ENCODE measurements around the gene OR10G3.

Gene OR10G3

GRCh38 chr14:21527318-21527679 is 52.6 kb downstream of the OR10G3 start:
- H4K12ac ChIP-seq (ENCODE audit: low read depth, low read length), result no peak overlapping the region
- H2AFZ ChIP-seq (ENCODE audit: insufficient read depth, low read length, poor library complexity), result no peak overlapping the region
- no peak overlapping the region for H3K27ac ChIP-seq (ENCODE audit: low read depth, low read length)
- H2BK5ac ChIP-seq (ENCODE audit: low read depth, low read length, poor library complexity), result no peak overlapping the region
- H3K79me2 ChIP-seq (ENCODE audit: control insufficient read depth, insufficient read depth, low read length, poor library complexity), result peaks cover 1% of the 10 kb centered on the region
- no peak overlapping the region for H3K18ac ChIP-seq (ENCODE audit: low read length)
- H3K4ac ChIP-seq (ENCODE audit: low read depth, low read length), result no peak overlapping the region
- H3K4me3 ChIP-seq (ENCODE audit: low read depth, low read length), result no peak overlapping the region
- H3K36me3 ChIP-seq (ENCODE audit: control insufficient read depth in 1 of 2, insufficient read depth in 2 of 2, low read length in 2 of 2), result peaks cover 4 to 8% of the 10 kb centered on the region in 2 experiments
- H4K8ac ChIP-seq (ENCODE audit: low read depth, low read length), result no peak overlapping the region
- peaks cover 1% of the 10 kb centered on the region for H3K9me3 ChIP-seq (ENCODE audit: insufficient read depth, low read depth, low read length)
- no peak overlapping the region for H2BK12ac ChIP-seq (ENCODE audit: low read length)
- H4K91ac ChIP-seq (ENCODE audit: low read depth, low read length), result no peak overlapping the region
- WGBS (ENCODE audit: extremely low coverage, insufficient coverage, insufficient read length), result no CpG with 5 or more reads among the region's 1 CpG
- DNase-seq, result no peak
- no peaks in the 10 kb centered on the region for H3K79me1 ChIP-seq (ENCODE audit: low read length)
- no peaks in the 10 kb centered on the region for H3K27me3 ChIP-seq (ENCODE audit: insufficient read depth, low read length)
- no peak overlapping the region for H3K9ac ChIP-seq (ENCODE audit: low read length)
- H2BK120ac ChIP-seq (ENCODE audit: insufficient read depth, low read length, poor library complexity), result no peak overlapping the region
- no peak overlapping the region for H3K23ac ChIP-seq (ENCODE audit: low read length)
- H3K4me1 ChIP-seq (ENCODE audit: control insufficient read depth in 1 of 2, insufficient read depth in 2 of 2, low read length in 2 of 2), result peaks cover 5 to 8% of the 10 kb centered on the region in 2 experiments
- H3K4me2 ChIP-seq (ENCODE audit: low read length), result peak overlapping the region; percentile 84
- no peak overlapping the region for H3K14ac ChIP-seq (ENCODE audit: low read length)
- H2AK5ac ChIP-seq (ENCODE audit: low read length), result no peak overlapping the region

- Histone ChIP-seq H2BK120ac (ENCODE audit: insufficient read depth, low read length, poor library complexity) (no peak overlapping the region), H2AFZ (ENCODE audit: insufficient read depth, low read length, poor library complexity) (peak overlapping the region; percentile 37)
- WGBS (ENCODE audit: extremely low coverage, insufficient coverage, insufficient read length), result no CpG with 5 or more reads among the region's 13 CpGs
These were observed 53.1 kb downstream of the OR10G3 start for GRCh38 chr14:21526672-21527317.

DNA sequence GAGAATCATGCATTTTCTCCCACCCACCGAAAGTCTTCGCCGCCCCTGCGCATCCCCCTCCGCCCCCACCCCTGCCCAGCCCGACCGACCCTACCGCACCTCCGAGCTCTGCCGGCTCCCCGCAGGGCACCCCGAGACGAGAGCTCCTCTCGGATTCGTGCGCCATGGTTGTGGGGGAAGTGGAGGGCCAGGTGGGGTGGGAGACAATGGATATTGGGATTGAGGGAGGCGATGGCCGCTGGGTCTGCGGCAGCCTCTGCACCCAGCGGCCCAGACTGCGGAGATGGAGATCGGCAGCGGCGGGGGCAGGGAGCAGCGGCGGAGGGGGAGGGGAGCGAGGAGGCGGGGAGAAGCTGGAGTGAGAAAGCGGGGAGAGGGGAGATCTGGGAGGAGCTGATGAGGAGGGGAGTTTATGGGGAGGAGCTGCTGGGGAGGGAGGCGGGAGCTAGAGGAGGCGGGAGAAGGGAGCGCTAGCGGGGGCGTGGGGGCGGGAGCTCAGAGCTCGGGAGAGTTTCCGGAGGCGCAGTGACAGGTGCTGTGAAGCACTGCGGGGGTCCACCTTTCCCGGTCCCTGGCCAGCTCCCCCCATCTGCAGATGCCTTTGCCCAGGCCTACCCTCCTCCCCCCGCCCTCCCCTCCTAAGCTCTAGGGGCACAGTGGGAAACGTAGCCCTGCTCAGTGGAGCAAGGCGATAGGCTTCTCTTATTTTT is 53.8 kb downstream of the OR10G3 start, which contains the start of gene SALL2:
SALL2 (minus strand) TSS at position 385 of the 710 bp plus-strand sequence; CDS start at position 166, 219 bp downstream.
- H2BK120ac ChIP-seq (ENCODE audit: insufficient read depth, low read length, poor library complexity), result no peak within 1 kb of the TSS
- H3K79me1 ChIP-seq (ENCODE audit: low read length), result no peaks in the 10 kb centered on the region
- H3K36me3 ChIP-seq (ENCODE audit: control insufficient read depth in 1 of 2, insufficient read depth in 2 of 2, low read length in 2 of 2), result peaks cover 4 to 8% of the 10 kb centered on the region in 2 experiments
- H3K27ac ChIP-seq (ENCODE audit: low read depth, low read length), result no peak within 1 kb of the TSS
- peaks cover 5 to 8% of the 10 kb centered on the region in 2 experiments for H3K4me1 ChIP-seq (ENCODE audit: control insufficient read depth in 1 of 2, insufficient read depth in 2 of 2, low read length in 2 of 2)
- WGBS (ENCODE audit: extremely low coverage, insufficient coverage, insufficient read length), result no CpG with 5 or more reads among the region's 43 CpGs
- peak within 1 kb of the TSS; percentile 84 for H3K4me2 ChIP-seq (ENCODE audit: low read length)
- H3K14ac ChIP-seq (ENCODE audit: low read length), result peak within 1 kb of the TSS; percentile 89
- no peak for DNase-seq
- H2AFZ ChIP-seq (ENCODE audit: insufficient read depth, low read length, poor library complexity), result peak within 1 kb of the TSS; percentile 74
- peak within 1 kb of the TSS; percentile 69 for H3K18ac ChIP-seq (ENCODE audit: low read length)
- H3K79me2 ChIP-seq (ENCODE audit: control insufficient read depth, insufficient read depth, low read length, poor library complexity), result peaks cover 1% of the 10 kb centered on the region
- no peaks in the 10 kb centered on the region for H3K27me3 ChIP-seq (ENCODE audit: insufficient read depth, low read length)
- peak within 1 kb of the TSS; percentile 79 for H3K9ac ChIP-seq (ENCODE audit: low read length)
- no peak within 1 kb of the TSS for H2BK12ac ChIP-seq (ENCODE audit: low read length)
- peak within 1 kb of the TSS; percentile 91 for H3K4me3 ChIP-seq (ENCODE audit: low read depth, low read length)
- H2AK5ac ChIP-seq (ENCODE audit: low read length), result no peak within 1 kb of the TSS
- peak within 1 kb of the TSS; percentile 87 for H4K8ac ChIP-seq (ENCODE audit: low read depth, low read length)
- H4K91ac ChIP-seq (ENCODE audit: low read depth, low read length), result peak within 1 kb of the TSS; percentile 50
- no peak within 1 kb of the TSS for H3K23ac ChIP-seq (ENCODE audit: low read length)
- peak within 1 kb of the TSS; percentile 79 for H4K12ac ChIP-seq (ENCODE audit: low read depth, low read length)
- no peak within 1 kb of the TSS for H3K4ac ChIP-seq (ENCODE audit: low read depth, low read length)
- H3K9me3 ChIP-seq (ENCODE audit: insufficient read depth, low read depth, low read length), result peaks cover 1% of the 10 kb centered on the region
- no peak within 1 kb of the TSS for H2BK5ac ChIP-seq (ENCODE audit: low read depth, low read length, poor library complexity)

More at GRCh38 chr14:21526672-21527317, 53.1 kb downstream of the OR10G3 start:
- H3K27me3 ChIP-seq (ENCODE audit: insufficient read depth, low read length), result no peaks in the 10 kb centered on the region
- no peaks in the 10 kb centered on the region for H3K79me1 ChIP-seq (ENCODE audit: low read length)
- H3K23ac ChIP-seq (ENCODE audit: low read length), result no peak overlapping the region
- H3K4ac ChIP-seq (ENCODE audit: low read depth, low read length), result no peak overlapping the region
- H4K8ac ChIP-seq (ENCODE audit: low read depth, low read length), result no peak overlapping the region
- H3K4me1 ChIP-seq (ENCODE audit: control insufficient read depth in 1 of 2, insufficient read depth in 2 of 2, low read length in 2 of 2), result peaks cover 5 to 8% of the 10 kb centered on the region in 2 experiments
- peaks cover 1% of the 10 kb centered on the region for H3K79me2 ChIP-seq (ENCODE audit: control insufficient read depth, insufficient read depth, low read length, poor library complexity)
- no peak overlapping the region for H3K4me3 ChIP-seq (ENCODE audit: low read depth, low read length)
- peak overlapping the region; percentile 84 for H3K4me2 ChIP-seq (ENCODE audit: low read length)
- H3K18ac ChIP-seq (ENCODE audit: low read length), result no peak overlapping the region
- H3K36me3 ChIP-seq (ENCODE audit: control insufficient read depth in 1 of 2, insufficient read depth in 2 of 2, low read length in 2 of 2), result peaks cover 4 to 8% of the 10 kb centered on the region in 2 experiments
- H3K9ac ChIP-seq (ENCODE audit: low read length), result no peak overlapping the region
- H3K14ac ChIP-seq (ENCODE audit: low read length), result no peak overlapping the region
- H3K27ac ChIP-seq (ENCODE audit: low read depth, low read length), result no peak overlapping the region
- H2AK5ac ChIP-seq (ENCODE audit: low read length), result no peak overlapping the region
- H3K9me3 ChIP-seq (ENCODE audit: insufficient read depth, low read depth, low read length), result peaks cover 1% of the 10 kb centered on the region
- H4K91ac ChIP-seq (ENCODE audit: low read depth, low read length), result no peak overlapping the region
- no peak overlapping the region for H2BK5ac ChIP-seq (ENCODE audit: low read depth, low read length, poor library complexity)
- no peak for DNase-seq
- H2BK12ac ChIP-seq (ENCODE audit: low read length), result no peak overlapping the region
- H4K12ac ChIP-seq (ENCODE audit: low read depth, low read length), result no peak overlapping the region

- Histone ChIP-seq H2AK5ac (ENCODE audit: low read length) (no peak overlapping the region), H4K91ac (ENCODE audit: low read depth, low read length) (peak overlapping the region; percentile 10), H2BK120ac (ENCODE audit: insufficient read depth, low read length, poor library complexity) (no peak overlapping the region), H3K9me3 (ENCODE audit: insufficient read depth, low read depth, low read length) (peaks cover 1% of the 10 kb centered on the region), H3K4me3 (ENCODE audit: low read depth, low read length) (peak overlapping the region; percentile 91), H2BK5ac (ENCODE audit: low read depth, low read length, poor library complexity) (no peak overlapping the region), H3K9ac (ENCODE audit: low read length) (no peak overlapping the region), H3K79me1 (ENCODE audit: low read length) (no peaks in the 10 kb centered on the region), H3K23ac (ENCODE audit: low read length) (no peak overlapping the region), H3K4ac (ENCODE audit: low read depth, low read length) (no peak overlapping the region), H3K27ac (ENCODE audit: low read depth, low read length) (no peak overlapping the region), H2BK12ac (ENCODE audit: low read length) (no peak overlapping the region), H3K18ac (ENCODE audit: low read length) (peak overlapping the region; percentile 3), H2AFZ (ENCODE audit: insufficient read depth, low read length, poor library complexity) (peak overlapping the region; percentile 23), H3K36me3 (ENCODE audit: control insufficient read depth in 1 of 2, insufficient read depth in 2 of 2, low read length in 2 of 2) (peaks cover 4 to 8% of the 10 kb centered on the region in 2 experiments), H3K79me2 (ENCODE audit: control insufficient read depth, insufficient read depth, low read length, poor library complexity) (peaks cover 1% of the 10 kb centered on the region), H3K4me1 (ENCODE audit: control insufficient read depth in 1 of 2, insufficient read depth in 2 of 2, low read length in 2 of 2) (peaks cover 5 to 8% of the 10 kb centered on the region in 2 experiments), H3K14ac (ENCODE audit: low read length) (no peak overlapping the region), H3K4me2 (ENCODE audit: low read length) (peak overlapping the region; percentile 84), H4K8ac (ENCODE audit: low read depth, low read length) (no peak overlapping the region), H3K27me3 (ENCODE audit: insufficient read depth, low read length) (no peaks in the 10 kb centered on the region), H4K12ac (ENCODE audit: low read depth, low read length) (no peak overlapping the region)
- WGBS (ENCODE audit: extremely low coverage, insufficient coverage, insufficient read length), result no CpG with 5 or more reads among the region's 12 CpGs
- DNase-seq, result no peak
These were observed 54.3 kb downstream of the OR10G3 start for GRCh38 chr14:21525571-21525961.

All from trophoblast cell (in vitro differentiated cells and primary cell).